Thoracic aorta (tissue), 2 donors: ENCODE data around the gene OOEP. TPM values are rescaled to one million over a fixed set of nuclear protein-coding genes. Genes with fewer than 3 reads are reported as not detected.

Experiments
- ATAC-seq: fragments of 150-250 bp; one replicate; pipeline ENCODE4 v1.8.0; 2017; ENCODE audit warnings: low read depth; ENCODE audit not compliant: insufficient number of reproducible peaks, low FRiP score
- DNase-seq: peaks from one replicate; pipeline ENCODE4 v3.0.0-alpha.2; 2020; ENCODE audit warnings: low spot score
- H3K27ac ChIP-seq, 2 donors: fragments of 200-600 bp; sonication (generic); 1 replicate in 1 of 2; 2 replicates in 1 of 2; pipeline ENCODE4 v1.5.1; 2016; ENCODE audit warnings: mild to moderate bottlenecking in 2 of 2, moderate library complexity in 2 of 2
- H3K27me3 ChIP-seq: fragments of 200-600 bp; sonication (generic); replicated peaks from 2 replicates; pipeline ENCODE4 v1.6.0; 2016; ENCODE audit warnings: mild to moderate bottlenecking; ENCODE audit not compliant: insufficient read depth
- H3K36me3 ChIP-seq: fragments of 200-600 bp; sonication (generic); one replicate; pipeline ENCODE4 v1.5.1; 2016
- H3K4me1 ChIP-seq, 2 donors: fragments of 200-600 bp; sonication (generic); 1 replicate in 1 of 2; 2 replicates in 1 of 2; pipeline versions ENCODE4 v1.5.1 to v1.6.0; 2016; ENCODE audit warnings: low read depth in 2 of 2, mild to moderate bottlenecking in 1 of 2; ENCODE audit not compliant: control insufficient read depth in 1 of 2
- H3K4me3 ChIP-seq: fragments of 200-600 bp; sonication (generic); 2 replicates; pipeline ENCODE4 v1.5.1; 2016; ENCODE audit warnings: mild to moderate bottlenecking
- H3K9me3 ChIP-seq: fragments of 200-600 bp; sonication (generic); 2 replicates; pipeline ENCODE4 v1.5.1; 2016
- CTCF ChIP-seq: fragments of 200-600 bp; sonication (generic); IDR thresholded peaks from one replicate; pipeline ENCODE4 v1.5.1; 2019; ENCODE audit warnings: antibody characterized with exemption
- total RNA-seq, 2 donors: library from RNA; depleted of rRNA; stranded (reverse); fragments of >200 nt; gene quantifications; one replicate each; pipeline versions ENCODE4 v1.1.0 to v1.2.3, GENCODE V29; 2016

OOEP gene
- not detected for total RNA-seq

- DNase-seq (no peak), ATAC-seq (no peak)
- H3K4me3 ChIP-seq, result no peak within 1 kb of the TSS
- H3K27ac ChIP-seq, result no peak within 1 kb of the TSS
- no peaks in the 10 kb centered on the region for H3K27me3 ChIP-seq
- TF ChIP-seq CTCF, result no peak
- no peaks in the 10 kb centered on the region for H3K9me3 ChIP-seq
- H3K4me1 ChIP-seq, result no peaks in the 10 kb centered on the region
- no peaks in the 10 kb centered on the region for H3K36me3 ChIP-seq
These were observed at the start of gene OOEP for GRCh38 chr6:73369563-73369962. Gene OOEP, minus strand, starts transcription at chr6:73369897. Its CDS starts 105 bp downstream, at chr6:73369792.

- no peaks in the 10 kb centered on the region for H3K4me1 ChIP-seq
- no peak for TF ChIP-seq CTCF
- H3K4me3 ChIP-seq, result no peak overlapping the region
- no peaks in the 10 kb centered on the region for H3K9me3 ChIP-seq
- peaks cover 4% of the 10 kb centered on the region for H3K36me3 ChIP-seq
- DNase-seq, result no peak
- no peaks in the 10 kb centered on the region for H3K27me3 ChIP-seq
- ATAC-seq, result no peak
- H3K27ac ChIP-seq, result no peak overlapping the region
These were observed 48.5 kb upstream of the OOEP start for GRCh38 chr6:73418081-73418741.

- H3K4me3 ChIP-seq, result no peak overlapping the region
- ATAC-seq (no peak), DNase-seq (no peak)
- no peaks in the 10 kb centered on the region for H3K4me1 ChIP-seq
- H3K27ac ChIP-seq, result no peak overlapping the region
- no peaks in the 10 kb centered on the region for H3K27me3 ChIP-seq
- H3K9me3 ChIP-seq, result no peaks in the 10 kb centered on the region
- no peak for TF ChIP-seq CTCF
- no peaks in the 10 kb centered on the region for H3K36me3 ChIP-seq
These were observed 43.4 kb upstream of the OOEP start for GRCh38 chr6:73413102-73413501.

GRCh38 chr6:73409395-73409794, 39.7 kb upstream of the OOEP start:
- ATAC-seq (no peak), DNase-seq (no peak)
- Histone ChIP-seq H3K9me3 (no peaks in the 10 kb centered on the region), H3K27ac (no peak overlapping the region), H3K4me1 (no peaks in the 10 kb centered on the region), H3K27me3 (no peaks in the 10 kb centered on the region), H3K36me3 (no peaks in the 10 kb centered on the region), H3K4me3 (no peak overlapping the region)
- TF ChIP-seq CTCF, result no peak

- ATAC-seq (no peak), DNase-seq (no peak)
- no peaks in the 10 kb centered on the region for H3K27me3 ChIP-seq
- H3K36me3 ChIP-seq, result no peaks in the 10 kb centered on the region
- no peak overlapping the region for H3K27ac ChIP-seq
- TF ChIP-seq CTCF, result no peak
- no peaks in the 10 kb centered on the region for H3K9me3 ChIP-seq
- H3K4me1 ChIP-seq, result no peaks in the 10 kb centered on the region
- H3K4me3 ChIP-seq, result no peak overlapping the region
These were observed 31.0 kb upstream of the OOEP start for GRCh38 chr6:73400656-73401055.
